Measurements from ENCODE around the gene CPN1.

The CPN1 gene

DNA sequence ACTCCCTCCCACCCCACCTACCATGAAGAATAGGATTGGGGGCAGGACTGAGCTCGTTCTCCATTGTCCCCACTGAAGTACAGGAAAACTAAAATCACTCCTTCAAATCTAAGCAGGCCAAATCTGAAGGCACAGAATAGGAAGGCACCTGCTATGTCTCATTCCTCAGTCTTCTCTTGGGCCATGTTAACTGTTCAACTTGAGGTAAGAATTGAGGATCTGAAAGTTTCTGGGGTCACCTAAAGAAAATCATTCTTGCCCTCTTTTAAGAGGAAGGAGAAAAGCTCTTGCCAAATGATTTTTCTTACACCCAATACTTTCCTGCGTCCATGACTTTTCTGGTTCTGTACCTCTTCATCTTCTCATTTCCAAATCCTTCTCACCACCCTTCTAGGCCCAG, 4.9 kb downstream of the CPN1 start:
- DNase-seq (ENCODE audit: low read depth), result no peak

DNA sequence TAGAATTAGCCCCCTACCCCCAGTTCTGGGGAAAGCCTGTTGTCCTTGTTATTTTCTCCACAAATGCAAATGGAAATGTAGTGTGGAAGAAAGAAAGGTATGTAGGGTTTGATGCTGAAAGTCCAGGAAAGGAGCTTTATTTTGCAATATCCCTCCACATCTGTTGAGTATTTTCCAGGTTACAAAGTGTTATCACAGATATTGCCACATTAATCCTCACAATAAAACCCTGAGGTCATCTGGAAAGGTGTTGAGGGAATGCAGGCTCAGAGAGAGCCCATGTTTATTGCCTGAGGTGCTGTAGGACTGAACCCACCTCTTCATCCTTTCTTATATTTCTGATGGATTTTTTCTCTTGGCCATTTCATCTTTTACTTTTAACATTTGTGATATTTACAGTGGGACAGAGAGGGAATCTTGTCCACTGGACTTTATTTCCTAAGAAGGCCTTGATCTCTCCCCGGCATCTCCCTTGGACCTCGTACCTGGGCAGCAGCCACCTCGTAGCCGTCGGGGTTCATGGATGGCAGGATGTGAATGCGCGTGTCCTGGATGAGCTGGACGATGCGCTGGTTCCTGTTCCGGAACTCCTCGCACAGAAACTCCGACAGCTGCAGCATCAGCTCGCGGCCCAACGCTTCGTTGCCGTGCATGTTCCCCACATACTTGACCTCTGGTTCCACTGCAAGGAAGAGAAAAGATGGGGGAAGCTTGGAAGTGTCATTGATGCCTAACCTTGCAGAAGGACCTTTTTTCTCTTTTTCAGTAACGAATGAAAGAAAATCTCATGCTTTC, 6.0 kb downstream of the CPN1 start:
- DNase-seq (ENCODE audit: low read depth), result no peak

DNA sequence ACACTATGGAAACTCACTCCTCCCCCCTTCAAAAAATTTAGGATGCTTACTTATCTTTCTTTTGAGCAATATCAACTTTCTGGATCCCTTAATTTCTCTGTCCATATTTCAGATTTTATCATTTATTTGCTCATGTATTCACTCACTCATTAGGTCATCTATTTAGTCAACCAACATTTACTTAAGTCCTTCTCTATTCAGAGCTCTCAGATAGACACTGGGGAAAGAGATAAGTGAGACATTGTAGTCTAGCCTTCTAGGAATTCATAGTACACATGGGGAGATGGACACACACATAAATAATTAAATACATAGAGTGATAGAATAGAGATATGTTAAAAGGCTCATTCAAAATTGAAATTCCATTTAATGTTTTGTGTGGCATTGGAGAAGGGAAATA, 9.2 kb downstream of the CPN1 start:
- no peak for DNase-seq (ENCODE audit: low read depth)

DNA sequence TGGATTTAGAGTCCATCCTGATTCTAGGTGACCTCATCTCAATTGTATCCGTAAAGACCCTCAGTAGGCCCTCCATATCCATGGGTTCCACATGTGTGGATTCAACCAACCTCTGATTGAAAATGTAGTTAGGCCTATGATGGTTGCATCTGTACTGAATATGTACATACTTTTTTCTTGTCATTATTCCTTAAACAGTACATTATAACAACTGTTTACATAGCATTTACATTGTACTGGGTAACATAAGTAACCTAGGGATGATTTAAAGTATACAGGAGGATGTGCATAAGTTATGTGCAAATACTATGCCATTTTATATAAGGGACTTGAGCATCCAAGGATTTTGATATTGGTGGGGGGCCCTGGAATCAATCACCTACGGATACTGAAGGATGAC, 10.1 kb downstream of the CPN1 start:
- no peak for DNase-seq (ENCODE audit: low read depth)

DNA sequence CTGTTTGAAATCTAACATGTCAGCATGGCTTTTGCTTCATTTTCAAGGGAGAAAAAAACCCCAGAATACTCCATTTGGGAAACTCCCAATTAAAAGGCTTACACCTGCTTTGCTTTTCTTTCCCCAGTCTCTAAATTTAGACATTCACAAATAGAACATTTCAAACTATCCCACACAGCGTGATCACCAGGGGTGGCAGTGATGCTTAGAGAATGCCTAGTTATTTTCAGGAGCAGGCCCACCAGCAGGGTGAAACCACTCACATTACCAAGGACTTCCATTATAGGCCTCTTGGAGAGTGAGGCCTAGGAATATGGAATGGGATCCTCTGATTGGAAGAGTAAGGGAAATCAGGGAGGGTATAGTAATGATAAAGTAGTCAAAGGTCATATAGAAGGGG, 14.2 kb downstream of the CPN1 start:
- no peak for DNase-seq (ENCODE audit: low read depth)

DNA sequence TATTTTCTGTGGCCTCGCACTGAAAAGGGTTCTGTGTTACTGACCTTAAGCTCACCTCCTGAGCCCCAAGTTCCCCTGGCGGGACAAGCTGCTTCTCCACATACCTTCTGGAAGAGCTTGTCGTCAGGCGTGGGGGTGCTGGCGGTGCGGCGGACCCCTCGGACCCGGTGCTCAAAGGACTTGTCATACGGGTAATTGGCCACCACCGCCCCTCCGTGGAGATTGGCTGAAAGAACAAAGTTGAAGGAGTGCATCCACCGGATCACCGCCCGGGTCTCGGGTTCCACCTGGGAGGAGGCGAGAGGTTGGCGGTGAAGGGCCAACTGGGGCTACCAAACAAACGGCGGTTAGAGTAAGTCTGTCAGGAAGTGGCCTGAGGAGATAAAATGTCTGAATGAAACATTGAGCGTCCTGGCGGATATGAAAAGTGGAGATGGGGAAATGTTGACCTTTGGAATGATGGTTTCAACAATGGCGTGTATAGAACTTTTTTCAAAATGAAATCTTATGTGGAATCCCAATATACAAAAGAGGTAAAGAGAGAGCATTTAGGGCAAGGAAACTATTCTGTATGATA, 16.5 kb downstream of the CPN1 start:
- DNase-seq (ENCODE audit: low read depth), result no peak

DNA sequence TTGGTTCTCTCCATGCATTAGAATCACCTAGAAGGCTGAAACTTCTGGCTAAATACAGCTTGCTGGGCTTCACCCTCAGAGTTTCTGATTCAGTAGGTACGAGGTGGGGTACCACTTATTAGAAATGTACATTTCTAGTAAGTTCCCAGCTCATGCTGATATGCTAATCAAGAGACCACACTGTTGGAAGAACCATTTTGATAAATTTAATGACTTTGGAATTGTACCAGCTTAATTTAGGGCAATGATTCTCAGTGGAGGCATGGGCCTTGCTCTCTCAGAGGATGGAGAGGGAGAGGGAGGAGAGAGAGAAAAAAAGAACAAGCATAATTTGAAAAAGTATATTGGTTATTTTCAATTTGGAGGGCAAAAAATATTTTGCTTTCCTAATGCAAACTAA, 20.3 kb downstream of the CPN1 start:
- no peak for DNase-seq (ENCODE audit: low read depth)

DNA sequence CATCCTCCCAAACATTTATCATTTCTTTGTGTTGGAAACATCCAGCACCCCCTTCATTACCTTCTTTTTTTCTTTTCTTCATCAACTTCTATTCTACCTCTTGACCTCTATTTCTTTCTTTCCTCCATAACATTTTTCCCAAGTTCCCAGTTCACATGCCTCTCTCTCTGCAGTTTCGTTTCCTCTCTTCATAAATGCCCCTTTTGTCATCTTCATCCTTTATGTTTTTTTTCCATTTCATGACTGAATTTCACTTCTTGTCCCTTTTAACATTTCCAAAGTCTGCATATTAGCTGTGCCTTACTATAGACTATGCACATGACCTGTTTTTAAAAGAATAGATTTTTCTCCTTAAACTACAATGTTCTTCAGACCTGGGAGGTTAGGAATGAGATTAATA, 23.7 kb downstream of the CPN1 start:
- DNase-seq (ENCODE audit: low read depth), result no peak

DNA sequence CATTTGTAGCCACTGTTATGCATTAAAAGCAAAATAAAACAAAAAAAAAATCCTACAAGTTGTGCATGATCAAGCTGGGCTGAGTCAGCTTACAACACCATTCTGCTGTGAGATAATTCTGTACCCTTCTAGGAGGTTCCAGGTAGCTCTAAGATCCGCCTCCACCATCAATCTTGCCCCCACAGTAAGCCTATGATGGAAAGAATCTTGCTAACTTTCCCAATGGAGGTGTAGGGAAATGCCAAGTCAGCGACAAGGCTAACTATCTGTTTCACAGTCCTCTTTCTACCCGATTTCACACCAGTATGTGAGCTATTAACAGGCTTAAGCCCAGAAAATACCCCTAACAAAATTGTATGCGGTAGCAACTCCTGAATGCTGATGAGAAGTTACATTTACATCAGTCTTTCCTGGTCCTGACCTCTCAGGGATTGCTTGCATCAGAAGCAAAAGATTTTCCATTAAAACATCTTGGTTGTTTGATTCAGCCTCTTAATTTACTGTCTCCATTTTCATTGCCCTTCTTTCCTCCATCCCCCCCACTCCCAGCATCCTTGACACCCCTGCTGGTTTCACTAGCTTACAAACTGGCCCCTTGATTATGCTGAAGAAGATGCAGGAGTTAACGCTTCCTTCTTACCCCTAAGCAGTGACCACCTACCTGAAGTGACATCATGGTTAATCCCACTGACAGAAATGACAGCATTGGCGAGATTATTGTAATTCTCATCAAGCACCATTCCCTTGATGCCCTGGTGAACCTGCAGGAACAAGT, 27.8 kb downstream of the CPN1 start:
- no peak for DNase-seq (ENCODE audit: low read depth)

DNA sequence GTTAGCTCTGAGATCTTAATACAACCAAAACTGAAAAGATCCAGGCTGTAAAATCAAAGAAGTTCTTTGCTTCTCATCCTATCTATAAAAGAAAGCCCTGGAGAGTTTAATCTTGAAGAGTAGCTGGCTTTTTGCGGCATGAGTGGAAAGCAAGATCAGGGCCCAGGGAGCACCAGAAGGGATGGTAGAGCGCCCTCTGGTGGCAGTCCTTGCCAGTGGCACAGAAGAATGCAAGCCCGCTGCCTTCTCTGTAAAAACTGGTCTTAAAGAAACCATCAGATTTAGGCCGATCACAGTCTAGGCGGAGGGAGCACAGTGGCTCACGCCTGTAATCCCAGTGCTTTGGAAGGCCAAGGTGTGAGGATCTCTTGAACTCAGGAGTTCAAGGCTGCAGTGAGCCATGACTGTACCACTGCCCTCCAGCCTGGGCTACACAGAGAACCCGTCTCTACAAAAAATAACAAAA, 35.6 kb downstream of the CPN1 start:
- DNase-seq (ENCODE audit: low read depth), result peak; percentile 68

DNA sequence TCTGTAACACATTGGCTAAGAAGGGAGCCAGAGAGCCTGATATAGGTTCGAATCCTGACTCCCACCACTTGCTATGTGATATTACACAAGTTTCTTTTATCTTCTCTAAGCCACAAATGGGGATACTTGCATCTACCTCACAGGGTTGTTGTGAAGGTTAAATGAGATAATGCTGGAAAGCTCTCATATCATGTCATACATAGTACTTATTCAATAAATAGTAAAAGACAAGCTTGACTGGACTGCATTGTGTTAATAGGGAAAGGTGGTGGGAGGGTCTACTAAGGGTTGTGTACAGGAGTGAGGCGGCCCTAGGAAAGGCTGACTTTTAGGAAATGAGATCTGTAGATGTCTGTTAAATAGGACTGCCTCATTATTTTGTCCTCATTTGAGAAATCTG, 36.1 kb downstream of the CPN1 start:
- DNase-seq (ENCODE audit: low read depth), result no peak

DNA sequence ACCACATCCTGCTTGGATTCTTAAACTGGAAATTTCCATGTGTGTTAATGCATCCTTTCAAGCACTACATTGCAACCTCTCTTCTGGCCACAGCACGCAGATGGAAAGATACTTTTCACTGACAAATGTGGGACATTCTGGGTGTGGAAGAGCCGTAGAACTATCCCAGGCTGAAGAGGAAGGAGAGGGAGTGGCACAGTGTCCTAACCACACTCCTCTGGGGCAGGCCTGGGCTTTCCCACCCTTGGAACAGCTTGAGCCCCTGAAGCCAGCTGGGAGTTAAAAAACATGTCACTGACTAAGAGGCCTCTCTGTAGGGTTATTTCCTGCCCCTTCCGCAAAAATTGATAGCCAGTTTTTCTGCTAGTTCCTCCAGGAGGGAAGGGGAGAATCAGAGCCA, 37.9 kb downstream of the CPN1 start:
- no peak for DNase-seq (ENCODE audit: low read depth)

DNA sequence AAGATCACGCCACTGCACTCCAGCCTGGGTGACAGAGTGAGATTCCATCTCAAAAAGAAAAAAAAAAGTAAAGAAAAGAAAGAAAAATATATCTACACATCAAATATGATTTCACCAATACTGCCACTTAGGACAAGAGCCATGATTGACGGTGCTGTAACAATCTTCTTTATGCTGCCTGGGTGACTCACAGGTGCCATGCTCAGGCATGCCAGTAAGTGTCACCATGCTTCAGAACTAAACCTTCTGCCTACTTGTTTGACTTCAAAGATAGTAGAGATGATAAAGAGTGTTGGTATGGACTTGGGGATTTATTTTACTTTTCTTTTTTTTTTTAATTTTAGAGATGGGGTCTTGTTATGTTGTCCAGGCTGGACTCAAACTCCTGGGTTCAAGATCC, 38.3 kb downstream of the CPN1 start:
- DNase-seq (ENCODE audit: low read depth), result no peak

DNA sequence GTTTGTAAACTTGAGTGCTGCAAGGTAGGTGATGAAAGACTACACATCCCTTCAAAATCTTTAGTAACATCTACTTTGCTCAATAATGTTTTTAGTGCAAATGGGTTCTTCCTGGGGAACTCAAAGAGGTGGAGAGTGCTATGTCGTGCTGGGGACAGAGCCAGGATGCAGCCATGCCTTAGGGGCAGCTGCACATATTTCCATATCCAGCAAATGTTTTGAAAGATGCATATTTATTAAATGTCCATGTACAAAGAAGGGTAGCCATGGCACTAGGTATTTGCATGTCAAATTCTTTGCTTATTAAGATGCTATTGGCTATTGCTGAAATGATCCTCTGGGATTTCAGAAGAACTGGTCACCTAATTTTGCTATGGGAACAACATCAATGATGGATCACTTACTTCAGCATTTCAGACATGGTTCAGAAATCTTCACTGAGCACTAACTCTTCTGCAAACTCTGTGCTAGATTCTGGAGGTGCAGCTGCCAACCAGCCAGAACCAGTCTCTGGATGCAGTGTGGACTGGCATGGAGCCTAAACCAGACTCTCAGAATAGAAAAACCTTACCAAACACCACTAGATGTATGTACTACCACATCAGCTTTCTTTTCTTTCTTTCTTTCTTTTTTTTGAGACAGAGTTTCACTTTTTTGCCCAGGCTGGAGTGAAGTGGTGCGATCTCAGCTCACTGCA, 40.2 kb downstream of the CPN1 start:
- DNase-seq (ENCODE audit: low read depth), result no peak

DNA sequence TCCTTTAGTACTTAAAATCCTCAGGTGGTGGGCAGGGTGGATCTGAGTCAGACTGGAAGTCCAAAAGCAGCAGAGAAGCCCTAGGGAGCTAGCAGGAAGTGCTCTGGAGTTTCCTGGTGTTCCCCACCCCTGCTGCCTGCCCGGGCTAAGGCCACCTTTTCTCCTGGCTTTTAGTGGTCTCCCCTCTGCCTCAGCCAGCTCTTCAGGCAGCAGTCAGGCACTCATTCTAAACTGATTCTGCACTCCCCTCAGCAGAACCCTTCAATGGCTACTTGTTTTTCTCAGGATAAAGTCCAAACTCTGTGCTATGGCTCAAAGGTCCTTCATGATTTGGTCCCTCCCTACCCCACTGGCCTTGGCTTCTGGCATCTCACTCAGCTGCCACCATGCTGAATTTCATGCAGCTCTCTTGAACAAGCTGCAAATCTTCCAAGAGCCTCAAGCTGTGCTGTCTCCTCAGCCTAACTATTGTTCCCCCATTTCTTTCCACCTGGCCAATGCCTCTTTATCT, 43.1 kb downstream of the CPN1 start:
- DNase-seq (ENCODE audit: low read depth), result no peak

DNA sequence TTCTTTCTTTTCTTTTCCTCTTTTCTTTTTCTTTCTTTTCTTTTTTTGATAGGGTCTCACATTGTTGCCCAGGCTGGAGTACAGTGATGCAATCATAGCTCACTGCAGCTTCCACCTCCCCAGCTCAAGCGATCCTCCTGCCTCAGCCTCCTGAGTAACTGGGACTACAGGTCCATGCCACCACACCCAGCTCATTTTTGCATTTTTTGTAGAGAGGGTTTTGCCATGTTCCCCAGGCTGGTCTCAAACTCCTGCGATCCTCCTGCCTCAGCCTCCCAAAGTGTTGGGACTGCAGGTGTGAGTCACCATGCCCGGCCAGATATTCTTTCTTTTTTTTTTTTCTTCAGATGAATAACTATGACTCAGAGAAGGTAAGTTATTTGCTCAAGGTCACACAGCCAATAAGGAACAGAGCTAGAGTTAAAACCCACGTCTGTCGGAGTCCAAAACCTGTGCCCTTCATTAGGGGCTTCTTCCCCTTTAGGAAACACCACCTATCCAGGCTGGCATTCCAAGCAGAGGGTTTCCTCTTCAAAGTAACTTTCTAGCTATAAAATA, 43.8 kb downstream of the CPN1 start:
- DNase-seq (ENCODE audit: low read depth), result no peak

DNA sequence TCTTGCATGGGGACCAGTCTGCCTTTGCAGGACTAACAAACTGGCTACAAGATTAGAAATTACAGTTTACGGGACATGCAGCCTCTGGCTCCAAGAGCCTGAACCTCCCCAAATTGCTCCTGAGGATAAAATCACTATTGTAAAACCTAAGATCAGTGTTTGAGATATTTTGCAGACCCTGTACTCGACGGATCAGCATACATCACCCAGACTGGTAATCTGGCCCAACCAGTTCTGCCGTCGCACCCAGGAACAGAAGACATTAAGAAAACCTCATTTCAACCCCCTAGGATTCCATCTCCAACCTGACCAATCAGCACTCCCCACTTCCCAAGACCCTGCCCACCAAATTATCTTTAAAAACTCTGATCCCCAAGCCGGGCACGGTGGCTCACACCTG, 44.8 kb downstream of the CPN1 start:
- DNase-seq (ENCODE audit: low read depth), result no peak

DNA sequence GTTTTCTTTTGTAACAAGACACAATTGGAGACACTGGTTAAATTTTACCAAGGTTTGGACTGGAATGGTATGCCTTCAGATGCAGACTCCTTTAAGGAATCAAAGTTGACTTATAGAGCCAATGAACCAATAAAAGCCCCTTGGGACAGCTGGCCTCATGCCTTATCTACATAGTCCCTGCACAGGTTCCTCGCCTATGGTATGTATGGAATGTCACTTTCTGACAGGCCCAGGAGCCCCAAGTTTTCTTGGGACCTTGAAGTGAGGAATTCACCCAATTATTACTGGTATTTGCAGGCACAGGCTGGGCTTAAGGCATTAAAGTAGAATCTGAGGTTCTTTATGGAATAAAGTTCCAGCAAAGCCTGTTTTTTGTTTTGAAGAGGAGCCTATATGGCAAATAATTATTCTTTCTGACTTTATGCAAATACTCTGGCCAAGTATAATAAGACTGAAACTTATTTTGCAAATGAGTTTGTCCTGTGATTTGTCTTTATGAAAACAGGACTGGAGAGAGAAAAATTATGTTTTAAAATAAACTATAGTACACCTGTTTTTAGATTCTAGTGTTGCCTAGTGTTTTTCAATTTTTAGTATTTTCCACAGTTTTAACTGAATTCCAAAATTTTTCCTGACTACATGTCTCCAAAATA, 47.8 kb downstream of the CPN1 start:
- no peak for DNase-seq (ENCODE audit: low read depth)

DNA sequence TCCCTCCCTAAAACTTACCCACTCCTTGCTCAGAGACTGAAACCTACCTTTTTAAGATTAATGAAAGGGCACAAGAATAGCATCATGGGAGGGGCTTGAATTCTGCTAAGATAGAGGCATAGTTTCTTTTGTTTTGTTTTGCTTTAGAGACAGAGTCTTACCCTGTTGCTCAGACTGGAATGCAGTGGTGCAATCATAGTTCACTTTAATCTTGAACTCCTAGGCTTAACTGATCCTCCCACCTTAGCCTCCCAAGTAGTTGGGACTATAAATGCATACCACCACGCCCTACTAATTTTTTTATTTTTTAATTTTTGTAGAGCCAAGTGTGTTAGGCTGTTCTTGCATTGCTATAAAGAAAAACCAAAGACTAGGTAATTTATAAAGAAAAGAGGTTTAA, 54.3 kb downstream of the CPN1 start:
- DNase-seq (ENCODE audit: low read depth), result no peak

DNA sequence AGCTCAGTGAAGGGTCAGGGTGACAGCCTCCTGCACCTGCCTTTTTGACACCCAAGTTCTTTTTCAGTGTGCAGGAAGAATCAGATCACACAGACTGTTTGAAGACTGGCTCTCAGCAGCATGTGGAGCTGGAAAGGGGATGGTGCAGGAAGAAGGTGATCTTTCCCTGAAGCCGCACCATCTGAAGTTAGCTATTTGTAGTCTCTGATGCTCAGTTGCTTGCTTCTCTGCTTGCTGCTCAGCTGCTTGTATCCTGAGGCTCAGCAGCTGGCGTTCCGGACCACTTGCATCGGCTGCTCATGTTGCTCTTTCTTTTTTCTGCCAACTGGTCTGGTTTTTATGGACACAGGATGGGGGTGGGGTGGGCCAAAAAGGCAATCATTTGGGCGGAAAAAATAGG, 56.1 kb downstream of the CPN1 start:
- DNase-seq (ENCODE audit: low read depth), result no peak

DNA sequence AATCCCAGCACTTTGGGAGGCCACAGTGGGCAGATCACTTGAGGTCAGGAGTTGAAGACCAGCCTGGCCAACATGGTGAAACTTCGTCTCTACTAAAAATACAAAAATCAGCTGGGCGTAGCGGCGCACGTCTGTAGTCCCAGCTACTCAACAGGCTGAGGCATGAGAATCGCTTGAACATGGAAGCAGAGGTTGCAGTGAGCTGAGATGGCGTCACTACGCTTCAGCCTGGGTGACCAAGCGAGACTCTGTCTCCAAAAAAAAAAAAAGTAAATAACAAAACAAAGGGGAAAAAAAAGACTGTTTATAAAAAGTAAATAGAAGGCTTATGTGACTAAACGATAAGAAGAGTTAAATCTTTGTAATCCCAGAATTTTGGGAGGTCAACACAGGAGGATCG, 56.9 kb downstream of the CPN1 start:
- DNase-seq (ENCODE audit: low read depth), result no peak

DNA sequence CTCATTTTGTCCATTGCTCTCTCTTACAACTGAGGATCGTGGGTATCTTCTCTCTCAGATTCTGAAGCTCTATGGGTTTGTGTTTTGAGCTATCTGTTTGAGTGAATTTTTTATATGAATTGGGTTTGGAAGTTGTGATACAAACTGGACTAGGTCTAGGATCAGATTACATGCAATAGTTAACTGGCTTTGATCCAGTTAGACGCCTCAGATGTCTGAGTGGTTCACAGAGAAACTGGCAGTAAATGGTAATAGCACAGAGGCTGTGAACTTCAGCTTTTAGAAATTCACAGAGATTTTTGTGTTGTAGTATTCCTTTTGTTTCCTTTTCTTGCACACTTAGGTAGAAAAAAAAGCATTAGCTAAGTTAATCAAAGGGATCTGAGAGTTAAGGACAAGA, 59.3 kb downstream of the CPN1 start:
- no peak for DNase-seq (ENCODE audit: low read depth)

Data from activated gamma-delta T cell treated with anti-CD3 and anti-CD28 coated beads, Interleukin-2, amount 50 U/mL, for 16 hours (primary cell).